ENCODE results near the gene SMAD6.

Gene SMAD6

GRCh38 chr15:66677336-66677735 is 24.7 kb upstream of the SMAD6 start:
- TF ChIP-seq CTCF (IDR thresholded peaks at IDR 0.05; ENCODE audit: extremely low read depth, missing control alignments) = no peak

GRCh38 chr15:66679061-66679656 is 22.9 kb upstream of the SMAD6 start:
- DNase-seq (ENCODE audit: low spot score) = no peak
- no peak for TF ChIP-seq CTCF (IDR thresholded peaks at IDR 0.05; ENCODE audit: extremely low read depth, missing control alignments)

More at GRCh38 chr15:66677336-66677735, 24.7 kb upstream of the SMAD6 start:
- no peak for DNase-seq (ENCODE audit: low spot score)

GRCh38 chr15:66679657-66680108 is 22.4 kb upstream of the SMAD6 start:
- no peak for DNase-seq (ENCODE audit: low spot score)
- no peak for TF ChIP-seq CTCF (IDR thresholded peaks at IDR 0.05; ENCODE audit: extremely low read depth, missing control alignments)

- DNase-seq (ENCODE audit: low spot score) = no peak
- no peak for TF ChIP-seq CTCF (IDR thresholded peaks at IDR 0.05; ENCODE audit: extremely low read depth, missing control alignments)
Measured at GRCh38 chr15:66680502-66680901, 21.5 kb upstream of the SMAD6 start.

- no peak for TF ChIP-seq CTCF (IDR thresholded peaks at IDR 0.05; ENCODE audit: extremely low read depth, missing control alignments)
- DNase-seq (ENCODE audit: low spot score) = no peak
Measured at GRCh38 chr15:66681395-66681794, 20.6 kb upstream of the SMAD6 start.

GRCh38 chr15:66682246-66682645 is 19.8 kb upstream of the SMAD6 start:
- no peak for TF ChIP-seq CTCF (IDR thresholded peaks at IDR 0.05; ENCODE audit: extremely low read depth, missing control alignments)
- DNase-seq (ENCODE audit: low spot score) = no peak

GRCh38 chr15:66682865-66683264 is 19.2 kb upstream of the SMAD6 start:
- DNase-seq (ENCODE audit: low spot score) = no peak
- TF ChIP-seq CTCF (IDR thresholded peaks at IDR 0.05; ENCODE audit: extremely low read depth, missing control alignments) = no peak

Data from GM20000 (cell line).